Measurements from ENCODE around the gene TAPBP. TPM values are rescaled to one million over a fixed set of nuclear protein-coding genes. Genes with fewer than 3 reads are reported as not detected.
A peak's percentile ranks its signal among the peaks of the same experiment; 100 is the strongest.

Gene TAPBP
- total and polyA plus RNA-seq, 2 of the 8 experiments (the other 6 are each of a cell fraction or from before 2014, with no cell fraction given): 24.5 to 35.4 TPM

DNA sequence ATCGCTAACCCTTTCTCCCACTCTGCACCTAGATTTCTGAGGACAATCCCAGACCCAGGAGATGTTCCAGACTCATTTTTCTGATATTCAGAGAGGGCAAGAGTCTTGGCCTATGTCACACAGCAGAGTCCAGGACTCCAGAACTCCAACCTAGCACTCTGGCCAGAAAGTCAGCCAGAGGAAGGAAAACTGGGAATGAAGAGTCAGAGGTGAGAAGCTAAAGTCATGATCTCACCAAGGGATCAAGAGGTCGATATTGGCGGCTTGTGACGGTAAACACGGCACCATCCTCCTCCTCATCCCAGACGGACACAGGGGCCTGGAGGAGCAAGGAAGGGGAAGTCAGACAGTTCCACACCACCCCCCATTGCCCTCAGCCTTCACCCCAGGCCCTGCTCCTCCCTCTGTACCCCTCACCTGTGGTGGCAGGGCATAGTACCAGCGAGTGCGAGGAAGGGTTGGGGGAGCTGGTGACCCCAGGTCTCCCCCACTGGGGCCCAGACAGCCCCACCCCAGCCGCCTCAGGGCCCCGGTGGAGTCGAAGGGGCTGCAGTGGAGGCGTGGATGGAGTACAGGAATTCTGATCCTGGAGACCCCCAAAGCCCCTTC lies 17.0 kb downstream of the TAPBP start:
- H3K79me1 ChIP-seq (ENCODE audit: low read depth, low read length): peaks cover 9% of the 10 kb centered on the region; the same call in 1 of the 2 replicates
- H3K4me3 ChIP-seq (ENCODE audit: extremely low read depth in 1 of 4, insufficient read depth in 2 of 4, low read depth in 3 of 4, low read length in 4 of 4): peak overlapping the region; percentile 69 to 91 (median 73)
- 53% methylated on average over 8 of the region's 12 CpGs; no CpG with 5 or more reads in 1 of the 2 experiments for WGBS, 2 experiments (ENCODE audit: extremely low coverage in 1 of 2, insufficient coverage in 1 of 2, insufficient read length in 1 of 2, insufficient replicate concordance in 2 of 2, low coverage in 1 of 2, low lambda C conversion rate in 2 of 2, missing lambda C conversion rate in 1 of 2)
- H3K79me2 ChIP-seq (ENCODE audit: control insufficient read depth in 1 of 2, insufficient read depth in 2 of 2, low read length in 2 of 2): peaks cover 0 to 24% of the 10 kb centered on the region in 2 experiments; a peak in 2 of 4 replicates
- peak overlapping the region; percentile 34 to 98 for H3K4me2 ChIP-seq (ENCODE audit: insufficient read depth in 1 of 2, low read depth in 2 of 2, low read length in 2 of 2)
- peaks cover 0 to 6% (median 4%) of the 10 kb centered on the region in 4 experiments; a peak in 6 of 7 replicates for H3K4me1 ChIP-seq (replicated peaks in 1 of 4; ENCODE audit: control insufficient read depth in 3 of 4, insufficient read depth in 4 of 4, low read length in 3 of 4)
- H3K23me2 ChIP-seq (ENCODE audit: low read depth, low read length): peaks cover 16% of the 10 kb centered on the region
- peak overlapping the region; percentile 71; the same call in 1 of the 2 replicates for H2BK12ac ChIP-seq (ENCODE audit: low read depth, low read length)
- peak overlapping the region; percentile 69; the same call in 1 of the 2 replicates for H2BK5ac ChIP-seq (ENCODE audit: low read depth, low read length)
- no peak overlapping the region for H3K14ac ChIP-seq (ENCODE audit: insufficient read length)
- H4K20me1 ChIP-seq (replicated peaks in 1 of 2; ENCODE audit: control insufficient read depth in 1 of 2, insufficient read depth in 2 of 2, low read length in 2 of 2): peaks cover 0 to 5% of the 10 kb centered on the region in 2 experiments
- H3K9me3 ChIP-seq (ENCODE audit: insufficient read depth in 2 of 2, low read depth in 1 of 2, low read length in 1 of 2): no peaks in the 10 kb centered on the region
- CTCF ChIA-PET (ENCODE audit: partially characterized antibody): interaction anchor here (0.6 to 6.2 kb wide), 10 partner anchors 8 to 363 kb away, joined by 3 to 77 read pairs (median 3); partner anchors contain the start of genes B3GALT4, CUTA, PFDN6 and WDR46
- H3K27ac ChIP-seq (ENCODE audit: low read depth, low read length): peak overlapping the region; percentile 79
- H3K23ac ChIP-seq (ENCODE audit: insufficient read length): no peak overlapping the region
- H3K9ac ChIP-seq (replicated peaks in 1 of 4; ENCODE audit: extremely low read depth in 1 of 4, low read depth in 3 of 4, low read length in 3 of 4): peak overlapping the region in 3 of 4 experiments; percentile 54 to 72 (median 59); a peak in 6 of 7 replicates
- H2AFZ ChIP-seq (ENCODE audit: low read length): no peak overlapping the region
- peak overlapping the region; percentile 55 for H4K5ac ChIP-seq (ENCODE audit: insufficient read length, low read depth, low read length)
- 0 out of 2 replicates have a peak overlapping the region, but pooled peaks have one; percentile 20 for H2AK5ac ChIP-seq (ENCODE audit: low read depth, low read length)
- peak overlapping the region; percentile 75; the same call in 1 of the 2 replicates for H4K8ac ChIP-seq (ENCODE audit: extremely low read depth, insufficient read depth, low read length)
- no peaks in the 10 kb centered on the region for H3K27me3 ChIP-seq (replicated peaks in 1 of 4; ENCODE audit: control insufficient read depth in 3 of 4, extremely low read depth in 1 of 4, insufficient read depth in 3 of 4, low read length in 3 of 4)
- DNase-seq (ENCODE audit: low read depth in 1 of 2, low spot score in 2 of 2) (no peak), FAIRE-seq (no peak)
- peak overlapping the region; percentile 2 for H3K56ac ChIP-seq (replicated peaks; ENCODE audit: insufficient read length, low read depth, low read length)
- peaks cover 5 to 10% (median 8%) of the 10 kb centered on the region in 4 experiments; a peak in 7 of 8 replicates for H3K36me3 ChIP-seq (ENCODE audit: control insufficient read depth in 2 of 4, insufficient read depth in 4 of 4, low read length in 3 of 4)
- peak overlapping the region; percentile 36 for H4K91ac ChIP-seq (replicated peaks; ENCODE audit: insufficient read length, low read length)
- H3K4ac ChIP-seq (replicated peaks; ENCODE audit: insufficient read length, low read depth, low read length): peak overlapping the region; percentile 1
- POLR2A ChIA-PET (ENCODE audit: partially characterized antibody): interaction anchor here (0.8 to 16.7 kb wide), 10 partner anchors 8 to 325 kb away, joined by 3 to 337 read pairs (median 12); partner anchors contain the start of genes B3GALT4, PFDN6, RPS18 and TAPBP
- H3K18ac ChIP-seq (ENCODE audit: extremely low read depth, low read length): peak overlapping the region; percentile 62; the same call in 1 of the 2 replicates
- H2BK15ac ChIP-seq (ENCODE audit: low read length): 0 out of 2 replicates have a peak overlapping the region, but pooled peaks have one; percentile 40
- H2BK120ac ChIP-seq (replicated peaks; ENCODE audit: low read depth, low read length): no peak overlapping the region
- no peak overlapping the region for H2BK20ac ChIP-seq (ENCODE audit: low read length)
- TF ChIP-seq TCF12 (IDR thresholded peaks at IDR 0.05; ENCODE audit: low read depth, low read length): no peak
- TF ChIP-seq, protein P1, sequence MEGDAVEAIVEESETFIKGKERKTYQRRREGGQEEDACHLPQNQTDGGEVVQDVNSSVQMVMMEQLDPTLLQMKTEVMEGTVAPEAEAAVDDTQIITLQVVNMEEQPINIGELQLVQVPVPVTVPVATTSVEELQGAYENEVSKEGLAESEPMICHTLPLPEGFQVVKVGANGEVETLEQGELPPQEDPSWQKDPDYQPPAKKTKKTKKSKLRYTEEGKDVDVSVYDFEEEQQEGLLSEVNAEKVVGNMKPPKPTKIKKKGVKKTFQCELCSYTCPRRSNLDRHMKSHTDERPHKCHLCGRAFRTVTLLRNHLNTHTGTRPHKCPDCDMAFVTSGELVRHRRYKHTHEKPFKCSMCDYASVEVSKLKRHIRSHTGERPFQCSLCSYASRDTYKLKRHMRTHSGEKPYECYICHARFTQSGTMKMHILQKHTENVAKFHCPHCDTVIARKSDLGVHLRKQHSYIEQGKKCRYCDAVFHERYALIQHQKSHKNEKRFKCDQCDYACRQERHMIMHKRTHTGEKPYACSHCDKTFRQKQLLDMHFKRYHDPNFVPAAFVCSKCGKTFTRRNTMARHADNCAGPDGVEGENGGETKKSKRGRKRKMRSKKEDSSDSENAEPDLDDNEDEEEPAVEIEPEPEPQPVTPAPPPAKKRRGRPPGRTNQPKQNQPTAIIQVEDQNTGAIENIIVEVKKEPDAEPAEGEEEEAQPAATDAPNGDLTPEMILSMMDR (IDR thresholded peaks at IDR 0.05; ENCODE audit: control extremely low read depth in 1 of 3, insufficient read depth in 1 of 3, low read depth in 1 of 3, low read length in 3 of 3): no peak
- TF ChIP-seq SP2 (IDR thresholded peaks at IDR 0.05; ENCODE audit: low read length): no peak
- TF ChIP-seq KDM1A (IDR thresholded peaks at IDR 0.05; ENCODE audit: borderline replicate concordance, low read length): peak; percentile 35; the same call in 1 of the 2 replicates
- TF ChIP-seq, protein P2, sequence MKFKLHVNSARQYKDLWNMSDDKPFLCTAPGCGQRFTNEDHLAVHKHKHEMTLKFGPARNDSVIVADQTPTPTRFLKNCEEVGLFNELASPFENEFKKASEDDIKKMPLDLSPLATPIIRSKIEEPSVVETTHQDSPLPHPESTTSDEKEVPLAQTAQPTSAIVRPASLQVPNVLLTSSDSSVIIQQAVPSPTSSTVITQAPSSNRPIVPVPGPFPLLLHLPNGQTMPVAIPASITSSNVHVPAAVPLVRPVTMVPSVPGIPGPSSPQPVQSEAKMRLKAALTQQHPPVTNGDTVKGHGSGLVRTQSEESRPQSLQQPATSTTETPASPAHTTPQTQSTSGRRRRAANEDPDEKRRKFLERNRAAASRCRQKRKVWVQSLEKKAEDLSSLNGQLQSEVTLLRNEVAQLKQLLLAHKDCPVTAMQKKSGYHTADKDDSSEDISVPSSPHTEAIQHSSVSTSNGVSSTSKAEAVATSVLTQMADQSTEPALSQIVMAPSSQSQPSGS (IDR thresholded peaks at IDR 0.05; ENCODE audit: low read length): no peak
- TF ChIP-seq TBP (IDR thresholded peaks at IDR 0.05; ENCODE audit: low read depth, low read length): no peak
- TF ChIP-seq JUN (IDR thresholded peaks at IDR 0.05; ENCODE audit: low read depth, low read length): no peak

All from H1 (cell line).